GM19023 (cell line): ENCODE data around the gene ADAMTS18.
"Not testable (repeated sequence)": the region's sequence is repeated elsewhere in the genome, so short reads cannot be mapped to it uniquely, and the experiment has no call there.

Experiments
- ATAC-seq: cut with Tn5 transposase; IDR thresholded peaks from one replicate; pipeline ENCODE4 v1.9.1; 2021; ENCODE audit warnings: mild to moderate bottlenecking, moderate library complexity; ENCODE audit not compliant: unreplicated experiment

ADAMTS18 gene

GRCh38 chr16:77434530-77435271 is at the start of gene ADAMTS18:
Gene ADAMTS18, minus strand, starts transcription at chr16:77435034. Its CDS starts 339 bp downstream, at chr16:77434695.
- no peak for ATAC-seq

- no peak for ATAC-seq
Observed at GRCh38 chr16:77480681-77481315, 46.0 kb upstream of the ADAMTS18 start.

DNA sequence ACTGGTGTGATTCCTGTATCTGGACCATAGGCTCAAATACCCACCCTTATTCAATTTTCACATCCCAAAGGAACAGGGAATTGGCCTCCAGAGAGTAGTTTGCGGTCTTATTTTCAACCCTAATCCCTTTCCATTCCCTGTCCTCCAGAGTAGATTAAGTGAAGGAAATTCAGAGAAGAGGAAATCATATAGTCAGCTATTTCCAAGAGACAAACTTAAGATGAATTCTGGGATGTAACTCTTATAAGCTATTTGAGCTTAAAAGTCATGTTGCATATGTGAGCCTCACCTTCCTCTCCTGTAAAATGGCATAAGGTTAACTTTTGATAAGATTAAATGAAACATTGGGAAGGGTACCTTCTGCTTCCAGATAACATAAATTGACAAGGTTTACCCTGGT is 37.4 kb upstream of the ADAMTS18 start:
- ATAC-seq: no peak

DNA sequence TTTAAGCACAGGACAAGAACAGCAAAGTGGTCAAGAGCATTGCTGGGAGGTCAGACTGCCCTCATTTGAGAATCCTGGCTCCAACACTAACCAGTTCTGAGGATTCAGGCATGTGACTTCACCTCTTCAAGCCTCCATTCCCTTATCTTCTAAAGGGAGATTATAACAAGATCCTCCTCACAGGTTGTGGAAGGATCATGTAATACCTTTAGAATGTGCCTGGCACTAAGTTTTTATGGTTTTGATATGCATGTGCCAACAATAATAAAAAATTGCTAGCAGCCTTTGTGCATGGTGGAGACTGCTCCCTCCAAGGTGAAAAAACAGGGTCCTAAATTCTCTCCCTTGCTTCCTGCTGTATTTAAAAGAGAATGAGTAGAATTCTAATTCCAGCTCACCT is 36.0 kb upstream of the ADAMTS18 start:
- ATAC-seq: no peak

DNA sequence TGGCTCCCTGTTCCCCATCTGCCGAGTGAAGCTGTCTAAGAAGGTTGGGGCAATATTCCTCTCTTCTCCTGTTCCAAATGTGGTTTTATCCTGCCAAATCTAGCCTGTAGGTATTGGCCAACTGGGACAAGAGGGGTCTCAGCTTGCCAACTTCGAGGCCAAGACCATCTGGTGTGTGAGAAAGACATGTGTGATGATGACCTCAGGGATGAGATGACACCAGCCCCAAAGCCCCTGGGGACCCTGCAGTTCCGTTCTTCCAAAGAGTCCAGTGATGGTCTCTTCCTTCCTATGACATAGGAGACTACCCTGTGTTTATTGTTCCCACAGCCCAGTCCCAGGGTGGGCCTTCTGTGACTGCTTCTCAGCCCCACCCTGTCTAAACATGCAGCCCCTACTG is 34.8 kb upstream of the ADAMTS18 start:
- no peak for ATAC-seq

GRCh38 chr16:77468831-77469230 is 34.0 kb upstream of the ADAMTS18 start:
- ATAC-seq: no peak

DNA sequence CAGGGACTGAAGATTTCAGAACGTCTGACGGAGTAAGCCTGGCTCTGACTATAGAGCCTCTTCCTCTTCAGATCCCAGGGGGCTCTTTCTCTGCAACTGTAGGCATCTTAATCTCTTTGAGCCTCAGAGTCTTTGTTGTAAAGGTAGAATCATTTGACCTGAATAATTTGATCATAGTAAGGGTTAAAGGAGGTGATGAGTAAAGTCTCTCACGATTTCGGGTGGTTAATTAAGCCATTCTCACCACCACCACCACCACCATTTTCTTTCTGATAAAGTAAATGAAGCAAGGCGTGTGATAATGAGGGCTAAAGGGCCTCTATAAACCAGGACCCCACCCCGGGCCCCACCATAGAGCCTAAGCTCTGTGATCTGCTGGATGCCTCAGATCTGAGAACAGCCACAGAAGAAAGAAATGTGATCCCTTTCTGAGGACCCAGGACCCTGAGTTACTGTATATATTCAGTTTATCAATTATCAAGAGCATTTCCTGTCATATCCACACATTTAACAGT is 33.0 kb upstream of the ADAMTS18 start:
- no peak for ATAC-seq

GRCh38 chr16:77463659-77464058 is 28.8 kb upstream of the ADAMTS18 start:
- ATAC-seq: not testable (repeated sequence)

DNA sequence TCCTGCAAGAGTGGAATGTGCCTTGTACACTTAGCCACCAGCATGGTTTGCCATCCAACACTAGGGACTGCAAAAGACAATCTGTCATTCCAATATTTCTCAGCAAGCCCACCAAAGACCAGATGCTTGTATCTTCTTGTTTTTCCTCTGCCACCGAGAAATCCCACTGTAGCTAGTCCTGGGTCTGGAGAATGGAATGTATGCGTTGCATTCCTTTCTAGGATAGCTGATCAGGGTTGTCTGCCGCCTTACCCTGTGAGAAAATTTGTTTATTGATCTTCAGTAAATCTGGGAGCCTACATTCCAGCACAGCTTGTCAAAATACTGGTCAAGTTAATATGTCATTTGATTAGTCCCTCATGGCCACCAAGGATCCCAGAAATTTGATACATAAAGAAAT is 28.1 kb upstream of the ADAMTS18 start:
- no peak for ATAC-seq

DNA sequence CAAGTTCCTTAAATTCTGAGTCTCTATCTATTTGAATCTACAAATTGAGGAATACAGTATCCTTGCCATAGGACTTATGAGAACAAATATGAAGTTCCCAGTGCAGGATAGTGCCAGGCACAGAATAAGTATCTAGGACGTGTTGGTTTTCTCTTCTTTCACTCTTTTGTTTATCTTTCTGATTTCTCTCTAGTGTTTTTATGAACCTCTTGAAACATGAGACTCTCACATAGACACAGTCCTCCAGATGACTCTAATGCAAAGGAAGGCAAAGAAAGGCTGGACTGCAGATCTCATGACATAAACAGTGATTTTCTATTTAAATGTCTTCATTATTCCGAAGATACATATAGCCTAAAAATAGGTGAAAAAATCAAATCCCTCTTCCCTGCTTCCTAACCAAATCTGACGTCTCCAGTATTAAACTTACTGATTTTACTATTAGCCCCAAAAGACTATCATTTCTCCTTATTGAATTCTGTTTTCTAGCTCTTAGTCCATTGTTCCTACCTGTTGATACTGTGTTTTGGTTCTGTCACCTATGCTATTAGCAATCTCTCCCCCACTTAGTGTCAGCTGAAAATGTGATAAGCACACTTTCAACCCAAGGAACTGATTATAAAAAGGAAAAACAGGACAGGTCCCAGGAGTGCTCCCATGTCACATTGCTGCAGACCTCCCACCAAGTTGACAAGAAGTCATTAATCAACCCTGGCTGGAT is 24.9 kb upstream of the ADAMTS18 start:
- ATAC-seq: no peak

GRCh38 chr16:77457046-77457445 is 22.2 kb upstream of the ADAMTS18 start:
- ATAC-seq: no peak

DNA sequence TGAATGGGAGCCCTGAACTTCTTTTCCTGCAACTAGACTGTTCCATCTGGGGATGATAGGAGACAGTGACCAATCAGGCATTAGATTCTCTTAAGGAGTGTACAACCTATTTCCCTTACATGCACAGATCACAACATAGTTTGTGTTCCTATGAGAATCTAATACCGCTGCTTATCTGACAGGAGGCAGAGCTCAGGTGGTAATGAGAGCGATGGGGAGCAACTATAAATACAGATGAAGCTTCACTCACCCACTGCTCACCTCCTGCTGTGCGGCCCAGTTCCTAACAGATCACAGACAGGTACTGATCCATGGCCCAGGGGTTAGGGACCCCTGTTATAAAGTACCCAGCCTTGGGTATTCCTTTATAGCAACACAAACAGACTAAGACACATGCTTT is 17.4 kb upstream of the ADAMTS18 start:
- no peak for ATAC-seq

DNA sequence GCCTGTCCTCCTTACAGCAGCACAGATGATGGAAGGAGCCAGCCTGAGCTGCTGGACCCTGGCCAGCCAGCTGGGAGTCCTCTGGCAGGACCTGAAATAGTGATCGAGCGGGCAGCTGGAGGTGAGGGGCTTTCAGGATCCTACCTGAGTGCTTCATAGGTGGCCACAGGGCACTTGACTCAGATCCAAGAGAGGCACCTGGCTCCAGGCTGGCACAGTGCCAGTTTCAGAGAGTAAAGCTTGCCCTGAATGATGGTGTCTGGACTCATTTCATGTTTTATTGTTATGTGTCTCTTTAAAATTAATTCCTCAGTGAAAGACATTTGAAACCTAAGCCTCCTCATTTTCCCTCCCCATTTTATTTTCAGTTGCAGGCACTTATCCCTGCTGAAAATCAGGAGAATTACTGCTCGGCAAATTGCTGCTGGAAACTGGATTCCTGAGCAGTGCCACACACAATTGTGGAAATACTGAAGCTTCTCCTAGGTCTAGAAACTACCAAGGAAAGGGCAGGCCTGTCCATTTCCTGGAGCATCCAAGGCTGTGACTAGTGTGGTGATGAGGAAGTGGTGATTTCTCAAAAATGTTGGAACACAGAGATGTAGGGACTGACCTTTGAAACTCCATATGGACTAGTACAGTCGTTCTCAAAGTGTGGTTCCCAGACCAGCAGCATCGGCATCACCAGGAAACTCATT is 16.1 kb upstream of the ADAMTS18 start:
- no peak for ATAC-seq

GRCh38 chr16:77449208-77449607 is 14.4 kb upstream of the ADAMTS18 start:
- no peak for ATAC-seq

DNA sequence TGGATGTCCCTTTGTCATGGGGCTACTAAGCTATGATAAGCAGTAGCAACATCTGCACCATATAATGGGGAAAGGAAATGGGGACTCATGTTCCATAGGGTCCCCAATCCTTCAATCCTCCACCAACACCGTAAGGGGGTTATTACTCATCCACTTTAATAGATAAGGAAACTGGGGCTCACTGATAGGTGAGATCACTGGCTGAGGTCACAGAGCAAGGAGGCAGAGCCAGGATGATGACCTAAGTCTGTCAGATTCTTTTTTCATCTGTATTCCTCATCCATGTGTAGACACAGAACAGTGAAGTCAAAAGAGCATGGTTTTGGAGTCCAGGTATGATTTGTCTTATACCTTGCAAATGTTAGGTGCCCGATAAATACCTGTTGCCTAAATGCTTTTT is 10.5 kb upstream of the ADAMTS18 start:
- no peak for ATAC-seq

DNA sequence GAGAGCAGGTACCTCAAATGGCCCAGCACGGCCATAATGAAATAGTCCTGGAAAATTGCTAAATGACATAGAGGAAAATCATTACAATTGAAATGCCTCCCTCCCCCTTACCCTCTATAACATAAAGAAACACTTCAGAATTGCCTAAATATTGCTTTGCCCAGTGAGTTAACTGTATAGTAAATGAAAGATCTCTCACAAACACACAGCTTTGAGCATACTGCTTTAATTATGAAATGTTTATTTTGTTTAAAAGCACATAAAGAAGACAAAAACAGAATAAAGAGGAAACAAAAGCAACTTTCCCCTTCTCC is 9.3 kb upstream of the ADAMTS18 start:
- no peak for ATAC-seq

GRCh38 chr16:77443357-77444146 is 8.7 kb upstream of the ADAMTS18 start:
- no peak for ATAC-seq

GRCh38 chr16:77442078-77442477 is 7.2 kb upstream of the ADAMTS18 start:
- no peak for ATAC-seq

DNA sequence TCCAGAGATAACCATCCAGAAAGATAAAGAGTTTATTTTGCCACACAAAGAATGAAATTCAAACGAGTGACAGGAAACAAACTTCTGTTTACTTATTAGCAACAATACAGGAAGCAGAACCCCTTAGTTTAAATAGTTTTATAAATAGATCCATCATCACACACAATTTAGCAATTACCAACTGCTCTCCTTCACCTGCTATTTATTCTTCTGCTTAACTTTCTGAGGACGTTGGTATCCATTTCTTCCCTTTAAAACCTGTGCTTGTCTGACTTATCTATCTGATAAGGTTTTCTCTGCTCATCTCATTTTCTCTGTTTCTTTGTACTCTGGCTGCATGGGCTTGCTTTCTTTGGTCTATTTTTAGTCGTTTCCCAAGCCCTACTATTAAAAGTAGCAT is 4.3 kb upstream of the ADAMTS18 start:
- ATAC-seq: no peak

DNA sequence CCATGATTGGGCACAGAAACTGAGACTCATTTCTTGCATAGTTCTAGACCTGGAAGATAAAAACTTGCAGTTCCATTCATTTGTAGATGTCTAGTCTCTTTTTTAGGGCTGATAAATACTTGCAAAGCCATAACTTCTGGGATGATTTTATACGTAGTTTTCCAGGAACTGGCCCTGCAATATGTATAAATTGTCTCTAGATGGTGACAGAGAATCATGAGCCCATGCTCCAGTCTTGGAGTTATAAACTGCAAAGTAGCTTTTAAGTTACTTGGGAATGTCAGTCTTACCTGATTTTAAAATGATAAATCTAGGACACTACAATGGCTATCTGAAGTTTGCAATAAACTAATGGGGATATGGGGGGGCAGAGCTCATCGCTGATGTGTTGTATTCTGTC is 3.0 kb upstream of the ADAMTS18 start:
- ATAC-seq: no peak
